Activated T-helper 17 cell treated with anti-CD3 and anti-CD28 coated beads, Interleukin-2, amount 50 U/mL, for 72 hours (primary cell): ENCODE data around the gene PERCC1. TPM values are rescaled to one million over a fixed set of nuclear protein-coding genes. Genes with fewer than 3 reads are reported as not detected.
A peak's percentile ranks its signal among the peaks of the same experiment; 100 is the strongest.

Source experiments
- ATAC-seq: fragments of 150-1000 bp; cut with Tn5 transposase; replicated peaks from 2 replicates; pipeline ENCODE4 v1.10.0; 2021; ENCODE audit warnings: mild to moderate bottlenecking, moderate library complexity
- H3K27ac Mint-ChIP-seq: one replicate; pipeline ENCODE4 v1.8.0; 2022; ENCODE audit warnings: mixed read lengths
- H3K27me3 Mint-ChIP-seq: one replicate; pipeline ENCODE4 v1.8.0; 2022; ENCODE audit warnings: mixed read lengths
- H3K36me3 Mint-ChIP-seq: one replicate; pipeline ENCODE4 v1.8.0; 2022; ENCODE audit warnings: low read depth, mild to moderate bottlenecking, mixed read lengths
- H3K4me1 Mint-ChIP-seq: one replicate; pipeline ENCODE4 v1.8.0; 2022; ENCODE audit warnings: mixed read lengths
- H3K4me3 Mint-ChIP-seq: one replicate; pipeline ENCODE4 v1.8.0; 2022; ENCODE audit warnings: mild to moderate bottlenecking, mixed read lengths
- H3K9me3 Mint-ChIP-seq: one replicate; pipeline ENCODE4 v1.8.0; 2022; ENCODE audit warnings: mixed read lengths
- total RNA-seq, 2 donors: library from RNA; stranded (reverse); gene quantifications; one replicate each; pipeline ENCODE4 v1.2.3, GENCODE V29; 2022

The PERCC1 gene
- total RNA-seq, 2 donors from 2014 or later = not detected

- no peak overlapping the region for H3K27ac Mint-ChIP-seq
- peaks cover 5% of the 10 kb centered on the region for H3K36me3 Mint-ChIP-seq
- no peaks in the 10 kb centered on the region for H3K4me1 Mint-ChIP-seq
- no peaks in the 10 kb centered on the region for H3K27me3 Mint-ChIP-seq
- H3K9me3 Mint-ChIP-seq = no peaks in the 10 kb centered on the region
- no peak overlapping the region for H3K4me3 Mint-ChIP-seq
- ATAC-seq = no peak
These were observed 5.1 kb upstream of the PERCC1 start for GRCh38 chr16:1425616-1426370.

GRCh38 chr16:1426734-1427471, 4.0 kb upstream of the PERCC1 start:
- H3K36me3 Mint-ChIP-seq = no peaks in the 10 kb centered on the region
- H3K4me3 Mint-ChIP-seq = no peak overlapping the region
- H3K27ac Mint-ChIP-seq = no peak overlapping the region
- no peak for ATAC-seq
- H3K27me3 Mint-ChIP-seq = no peaks in the 10 kb centered on the region
- H3K9me3 Mint-ChIP-seq = no peaks in the 10 kb centered on the region
- no peaks in the 10 kb centered on the region for H3K4me1 Mint-ChIP-seq

GRCh38 chr16:1427473-1428461, 3.1 kb upstream of the PERCC1 start:
- H3K9me3 Mint-ChIP-seq = no peaks in the 10 kb centered on the region
- H3K4me1 Mint-ChIP-seq = no peaks in the 10 kb centered on the region
- H3K36me3 Mint-ChIP-seq = no peaks in the 10 kb centered on the region
- ATAC-seq = no peak
- no peaks in the 10 kb centered on the region for H3K27me3 Mint-ChIP-seq
- H3K27ac Mint-ChIP-seq = no peak overlapping the region
- no peak overlapping the region for H3K4me3 Mint-ChIP-seq

GRCh38 chr16:1428511-1428910, 2.4 kb upstream of the PERCC1 start:
- no peaks in the 10 kb centered on the region for H3K36me3 Mint-ChIP-seq
- H3K9me3 Mint-ChIP-seq = no peaks in the 10 kb centered on the region
- H3K27ac Mint-ChIP-seq = no peak overlapping the region
- H3K4me3 Mint-ChIP-seq = no peak overlapping the region
- no peaks in the 10 kb centered on the region for H3K4me1 Mint-ChIP-seq
- ATAC-seq = peak; percentile 52
- H3K27me3 Mint-ChIP-seq = no peaks in the 10 kb centered on the region

GRCh38 chr16:1429012-1429411, 1.9 kb upstream of the PERCC1 start:
- no peak for ATAC-seq
- H3K9me3 Mint-ChIP-seq = no peaks in the 10 kb centered on the region
- no peak overlapping the region for H3K4me3 Mint-ChIP-seq
- no peaks in the 10 kb centered on the region for H3K27me3 Mint-ChIP-seq
- H3K27ac Mint-ChIP-seq = no peak overlapping the region
- H3K36me3 Mint-ChIP-seq = no peaks in the 10 kb centered on the region
- H3K4me1 Mint-ChIP-seq = no peaks in the 10 kb centered on the region

- no peak overlapping the region for H3K27ac Mint-ChIP-seq
- no peaks in the 10 kb centered on the region for H3K4me1 Mint-ChIP-seq
- ATAC-seq = no peak
These were observed 1.2 kb upstream of the PERCC1 start for GRCh38 chr16:1429631-1430030.

GRCh38 chr16:1430214-1430758, 592 bp upstream of the PERCC1 start:
- Mint-ChIP-seq H3K9me3 (no peaks in the 10 kb centered on the region), H3K27ac (no peak overlapping the region), H3K4me1 (no peaks in the 10 kb centered on the region), H3K27me3 (no peaks in the 10 kb centered on the region), H3K4me3 (no peak overlapping the region), H3K36me3 (no peaks in the 10 kb centered on the region)
- ATAC-seq = no peak

More at GRCh38 chr16:1429631-1430030, 1.2 kb upstream of the PERCC1 start:
- H3K27me3 Mint-ChIP-seq = no peaks in the 10 kb centered on the region
- H3K4me3 Mint-ChIP-seq = no peak overlapping the region
- no peaks in the 10 kb centered on the region for H3K36me3 Mint-ChIP-seq
- H3K9me3 Mint-ChIP-seq = no peaks in the 10 kb centered on the region

- Mint-ChIP-seq H3K9me3 (no peaks in the 10 kb centered on the region), H3K4me1 (no peaks in the 10 kb centered on the region), H3K4me3 (no peak overlapping the region), H3K27ac (no peak overlapping the region), H3K27me3 (no peaks in the 10 kb centered on the region), H3K36me3 (no peaks in the 10 kb centered on the region)
- ATAC-seq = no peak
These were observed 806 bp downstream of the PERCC1 start for GRCh38 chr16:1431497-1432270.

- Mint-ChIP-seq H3K27ac (no peak overlapping the region), H3K4me3 (no peak overlapping the region)
These were observed 1.7 kb downstream of the PERCC1 start for GRCh38 chr16:1432388-1433262.

GRCh38 chr16:1433263-1433560, 2.3 kb downstream of the PERCC1 start:
- Mint-ChIP-seq H3K36me3 (no peaks in the 10 kb centered on the region), H3K4me1 (no peaks in the 10 kb centered on the region), H3K27me3 (no peaks in the 10 kb centered on the region), H3K27ac (no peak overlapping the region), H3K4me3 (no peak overlapping the region), H3K9me3 (no peaks in the 10 kb centered on the region)
- ATAC-seq = no peak

More at GRCh38 chr16:1432388-1433262, 1.7 kb downstream of the PERCC1 start:
- H3K4me1 Mint-ChIP-seq = no peaks in the 10 kb centered on the region
- no peaks in the 10 kb centered on the region for H3K27me3 Mint-ChIP-seq
- no peaks in the 10 kb centered on the region for H3K9me3 Mint-ChIP-seq
- ATAC-seq = no peak
- H3K36me3 Mint-ChIP-seq = no peaks in the 10 kb centered on the region

- H3K36me3 Mint-ChIP-seq = no peaks in the 10 kb centered on the region
- no peaks in the 10 kb centered on the region for H3K9me3 Mint-ChIP-seq
- H3K4me3 Mint-ChIP-seq = no peak overlapping the region
- ATAC-seq = no peak
- no peaks in the 10 kb centered on the region for H3K4me1 Mint-ChIP-seq
- H3K27me3 Mint-ChIP-seq = no peaks in the 10 kb centered on the region
- no peak overlapping the region for H3K27ac Mint-ChIP-seq
These were observed 2.9 kb downstream of the PERCC1 start for GRCh38 chr16:1433756-1434155.

- ATAC-seq = no peak
- Mint-ChIP-seq H3K27ac (no peak overlapping the region), H3K27me3 (no peaks in the 10 kb centered on the region), H3K4me3 (no peak overlapping the region), H3K36me3 (no peaks in the 10 kb centered on the region), H3K4me1 (no peaks in the 10 kb centered on the region), H3K9me3 (no peaks in the 10 kb centered on the region)
These were observed 4.0 kb downstream of the PERCC1 start for GRCh38 chr16:1434644-1435592.
